ENCODE data around the gene ARRB1.

- no peak for TF ChIP-seq RAD21 (IDR thresholded peaks at IDR 0.05; ENCODE audit: low read length)
- TF ChIP-seq, protein P1, sequence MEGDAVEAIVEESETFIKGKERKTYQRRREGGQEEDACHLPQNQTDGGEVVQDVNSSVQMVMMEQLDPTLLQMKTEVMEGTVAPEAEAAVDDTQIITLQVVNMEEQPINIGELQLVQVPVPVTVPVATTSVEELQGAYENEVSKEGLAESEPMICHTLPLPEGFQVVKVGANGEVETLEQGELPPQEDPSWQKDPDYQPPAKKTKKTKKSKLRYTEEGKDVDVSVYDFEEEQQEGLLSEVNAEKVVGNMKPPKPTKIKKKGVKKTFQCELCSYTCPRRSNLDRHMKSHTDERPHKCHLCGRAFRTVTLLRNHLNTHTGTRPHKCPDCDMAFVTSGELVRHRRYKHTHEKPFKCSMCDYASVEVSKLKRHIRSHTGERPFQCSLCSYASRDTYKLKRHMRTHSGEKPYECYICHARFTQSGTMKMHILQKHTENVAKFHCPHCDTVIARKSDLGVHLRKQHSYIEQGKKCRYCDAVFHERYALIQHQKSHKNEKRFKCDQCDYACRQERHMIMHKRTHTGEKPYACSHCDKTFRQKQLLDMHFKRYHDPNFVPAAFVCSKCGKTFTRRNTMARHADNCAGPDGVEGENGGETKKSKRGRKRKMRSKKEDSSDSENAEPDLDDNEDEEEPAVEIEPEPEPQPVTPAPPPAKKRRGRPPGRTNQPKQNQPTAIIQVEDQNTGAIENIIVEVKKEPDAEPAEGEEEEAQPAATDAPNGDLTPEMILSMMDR (IDR thresholded peaks at IDR 0.05), result no peak
- no peak for TF ChIP-seq EZH2phosphoT487 (IDR thresholded peaks at IDR 0.05; ENCODE audit: borderline replicate concordance, low read depth)
- TF ChIP-seq, protein P2, sequence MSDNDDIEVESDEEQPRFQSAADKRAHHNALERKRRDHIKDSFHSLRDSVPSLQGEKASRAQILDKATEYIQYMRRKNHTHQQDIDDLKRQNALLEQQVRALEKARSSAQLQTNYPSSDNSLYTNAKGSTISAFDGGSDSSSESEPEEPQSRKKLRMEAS (IDR thresholded peaks at IDR 0.05; ENCODE audit: low read depth), result no peak
- no peak for TF ChIP-seq SMC3 (IDR thresholded peaks at IDR 0.05; ENCODE audit: low read depth, low read length)
- no peak for TF ChIP-seq CHD2 (IDR thresholded peaks at IDR 0.05; ENCODE audit: low read length, partially characterized antibody)
- TF ChIP-seq, protein P3, sequence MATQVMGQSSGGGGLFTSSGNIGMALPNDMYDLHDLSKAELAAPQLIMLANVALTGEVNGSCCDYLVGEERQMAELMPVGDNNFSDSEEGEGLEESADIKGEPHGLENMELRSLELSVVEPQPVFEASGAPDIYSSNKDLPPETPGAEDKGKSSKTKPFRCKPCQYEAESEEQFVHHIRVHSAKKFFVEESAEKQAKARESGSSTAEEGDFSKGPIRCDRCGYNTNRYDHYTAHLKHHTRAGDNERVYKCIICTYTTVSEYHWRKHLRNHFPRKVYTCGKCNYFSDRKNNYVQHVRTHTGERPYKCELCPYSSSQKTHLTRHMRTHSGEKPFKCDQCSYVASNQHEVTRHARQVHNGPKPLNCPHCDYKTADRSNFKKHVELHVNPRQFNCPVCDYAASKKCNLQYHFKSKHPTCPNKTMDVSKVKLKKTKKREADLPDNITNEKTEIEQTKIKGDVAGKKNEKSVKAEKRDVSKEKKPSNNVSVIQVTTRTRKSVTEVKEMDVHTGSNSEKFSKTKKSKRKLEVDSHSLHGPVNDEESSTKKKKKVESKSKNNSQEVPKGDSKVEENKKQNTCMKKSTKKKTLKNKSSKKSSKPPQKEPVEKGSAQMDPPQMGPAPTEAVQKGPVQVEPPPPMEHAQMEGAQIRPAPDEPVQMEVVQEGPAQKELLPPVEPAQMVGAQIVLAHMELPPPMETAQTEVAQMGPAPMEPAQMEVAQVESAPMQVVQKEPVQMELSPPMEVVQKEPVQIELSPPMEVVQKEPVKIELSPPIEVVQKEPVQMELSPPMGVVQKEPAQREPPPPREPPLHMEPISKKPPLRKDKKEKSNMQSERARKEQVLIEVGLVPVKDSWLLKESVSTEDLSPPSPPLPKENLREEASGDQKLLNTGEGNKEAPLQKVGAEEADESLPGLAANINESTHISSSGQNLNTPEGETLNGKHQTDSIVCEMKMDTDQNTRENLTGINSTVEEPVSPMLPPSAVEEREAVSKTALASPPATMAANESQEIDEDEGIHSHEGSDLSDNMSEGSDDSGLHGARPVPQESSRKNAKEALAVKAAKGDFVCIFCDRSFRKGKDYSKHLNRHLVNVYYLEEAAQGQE (IDR thresholded peaks at IDR 0.05; ENCODE audit: low read depth, low read length), result no peak
These were observed 8.2 kb downstream of the ARRB1 start for GRCh38 chr11:75342966-75343870.

All from SK-N-SH (cell line).